GM23338 (cell line): ENCODE data around the gene SOS2. TPM values are rescaled to one million over a fixed set of nuclear protein-coding genes. Genes with fewer than 3 reads are reported as not detected.

Experiments used
- ATAC-seq: fragments of 200-7000 bp; cut with Tn5 transposase; 3 replicates; pipeline ENCODE4 v1.9.1; 2020
- DNase-seq: peaks from one replicate; pipeline ENCODE4 v3.0.0-alpha.2; 2015; ENCODE audit warnings: low spot score
- H2AFZ ChIP-seq: fragments of 200-600 bp; sonication (generic); 2 replicates; pipeline ENCODE4 v1.8.0; 2016; ENCODE audit warnings: antibody characterized with exemption, mild to moderate bottlenecking, moderate library complexity
- H3F3A ChIP-seq: fragments of 200-600 bp; sonication (generic); replicated peaks from 2 replicates; pipeline ENCODE4 v1.8.0; 2017; ENCODE audit warnings: antibody characterized with exemption, mixed run types, low read depth
- H3K27ac ChIP-seq: fragments of 200-600 bp; sonication (generic); 2 replicates; pipeline ENCODE4 v1.6.1; 2016; ENCODE audit warnings: low read depth
- H3K27me3 ChIP-seq: fragments of 200-600 bp; sonication (generic); 2 replicates; pipeline ENCODE4 v1.8.0; 2016; ENCODE audit warnings: mild to moderate bottlenecking, mixed run types, moderate library complexity; ENCODE audit not compliant: insufficient read depth
- H3K36me3 ChIP-seq: fragments of 200-600 bp; sonication (generic); 2 replicates; pipeline ENCODE4 v1.8.0; 2016; ENCODE audit warnings: mild to moderate bottlenecking; ENCODE audit not compliant: insufficient read depth
- H3K4me1 ChIP-seq: fragments of 200-600 bp; sonication (generic); 2 replicates; pipeline ENCODE4 v1.8.0; 2016; ENCODE audit warnings: mild to moderate bottlenecking, moderate library complexity; ENCODE audit not compliant: insufficient read depth
- H3K4me2 ChIP-seq: fragments of 200-600 bp; sonication (generic); 2 replicates; pipeline ENCODE4 v1.7.1; 2017; ENCODE audit warnings: mixed run types
- H3K4me3 ChIP-seq: fragments of 200-600 bp; sonication (generic); 2 replicates; pipeline ENCODE4 v1.6.1; 2016; ENCODE audit warnings: mixed run types
- H3K79me2 ChIP-seq: fragments of 200-600 bp; sonication (generic); replicated peaks from 2 replicates; pipeline ENCODE4 v1.8.0; 2017; ENCODE audit warnings: mild to moderate bottlenecking; ENCODE audit not compliant: insufficient read depth
- H3K9me2 ChIP-seq: fragments of 200-600 bp; sonication (generic); 2 replicates; pipeline ENCODE4 v1.8.0; 2017; ENCODE audit not compliant: insufficient read depth
- H4K20me1 ChIP-seq: fragments of 200-600 bp; sonication (generic); replicated peaks from 2 replicates; pipeline ENCODE4 v1.8.0; 2017; ENCODE audit warnings: mild to moderate bottlenecking; ENCODE audit not compliant: insufficient read depth
- H3K27ac Mint-ChIP-seq: 2 replicates; pipeline ENCODE4 v1.8.0; 2020; ENCODE audit warnings: inconsistent platforms, mild to moderate bottlenecking, moderate library complexity, mixed read lengths
- H3K27me3 Mint-ChIP-seq: 3 replicates; pipeline ENCODE4 v1.8.0; 2022; ENCODE audit warnings: low read depth, mild to moderate bottlenecking, moderate library complexity, mixed read lengths, inconsistent platforms; ENCODE audit not compliant: insufficient read depth, poor library complexity
- H3K36me3 Mint-ChIP-seq: 3 replicates; pipeline ENCODE4 v1.8.0; 2021; ENCODE audit warnings: low read depth, mild to moderate bottlenecking, inconsistent platforms, moderate library complexity, mixed read lengths
- H3K4me1 Mint-ChIP-seq: 3 replicates; pipeline ENCODE4 v1.8.0; 2020; ENCODE audit warnings: mild to moderate bottlenecking, inconsistent platforms, mixed read lengths
- H3K4me3 Mint-ChIP-seq: 3 replicates; pipeline ENCODE4 v1.8.0; 2021; ENCODE audit warnings: moderate library complexity, mild to moderate bottlenecking, inconsistent platforms, mixed read lengths
- H3K9me3 Mint-ChIP-seq: 3 replicates; pipeline ENCODE4 v1.8.0; 2020; ENCODE audit warnings: moderate library complexity, mild to moderate bottlenecking, inconsistent platforms, mixed read lengths
- CREB1 ChIP-seq: fragments of 250-450 bp; sonication (Bioruptor Pico); IDR thresholded peaks from 2 replicates; pipeline ENCODE4 v1.5.0; 2020; ENCODE audit warnings: low read depth, mild to moderate bottlenecking, moderate library complexity
- EZH2 ChIP-seq: fragments of 200-600 bp; sonication (generic); IDR thresholded peaks from one replicate; pipeline ENCODE4 v1.8.0; 2017; ENCODE audit warnings: antibody characterized with exemption, mild to moderate bottlenecking, low read depth; ENCODE audit not compliant: unreplicated experiment
- EZH2phosphoT487 ChIP-seq: fragments of 200-600 bp; sonication (generic); IDR thresholded peaks from one replicate; pipeline ENCODE4 v1.8.1; 2018; ENCODE audit warnings: antibody characterized with exemption; ENCODE audit not compliant: unreplicated experiment
- JUNB ChIP-seq: IDR thresholded peaks from one replicate; pipeline ENCODE4 v1.6.1; 2016; ENCODE audit warnings: antibody characterized with exemption; ENCODE audit not compliant: unreplicated experiment
- NANOG ChIP-seq: IDR thresholded peaks from 2 replicates; pipeline ENCODE4 v1.6.1; 2016; ENCODE audit warnings: antibody characterized with exemption, borderline replicate concordance
- POLR2AphosphoS5 ChIP-seq: IDR thresholded peaks from 2 replicates; pipeline ENCODE4 v1.6.1; 2016; ENCODE audit warnings: antibody characterized with exemption, low read depth
- STAT1 ChIP-seq: IDR thresholded peaks from one replicate; pipeline ENCODE4 v1.6.1; 2016; ENCODE audit warnings: antibody characterized with exemption; ENCODE audit not compliant: unreplicated experiment
- ZNF114 ChIP-seq: fragments of 250-450 bp; sonication (Bioruptor Pico); IDR thresholded peaks from 2 replicates; pipeline ENCODE4 v1.5.0; 2020; ENCODE audit warnings: mild to moderate bottlenecking, moderate library complexity
- ZNF331 ChIP-seq: fragments of 250-450 bp; sonication (Bioruptor Pico); IDR thresholded peaks from 2 replicates; pipeline ENCODE4 v1.5.0; 2020; ENCODE audit warnings: low read depth, mild to moderate bottlenecking, moderate library complexity
- polyA plus RNA-seq: library from polyadenylated mRNA; unstranded; fragments of >200 nt; fragmentation: Nextera tagmentation; extraction: Ambion mirVana; gene quantifications from 2 replicates; pipeline ENCODE4 v1.2.1, GENCODE V29; 2016
- total RNA-seq: library from RNA; depleted of rRNA; stranded (reverse); fragments of >200 nt; shearing (Covaris generic); gene quantifications from 2 replicates; pipeline ENCODE4 v1.2.3, GENCODE V29; 2014
- TF ChIP-seq, protein P1 (sequence below): fragments of 250-450 bp; sonication (Bioruptor Pico); IDR thresholded peaks from 2 replicates; pipeline ENCODE4 v1.5.0; 2020; ENCODE audit warnings: mild to moderate bottlenecking, moderate library complexity
- TF ChIP-seq, protein P2 (sequence below): IDR thresholded peaks from 2 replicates; pipeline ENCODE4 v1.6.1; 2016; ENCODE audit warnings: antibody characterized with exemption
- TF ChIP-seq, protein P3 (sequence below): IDR thresholded peaks from one replicate; pipeline ENCODE4 v1.6.1; 2018; ENCODE audit warnings: antibody characterized with exemption; ENCODE audit not compliant: unreplicated experiment
- TF ChIP-seq, protein P4 (sequence below), 2 experiments: fragments of 200-600 bp in 1 of 2; sonication (generic) in 1 of 2; conservative IDR thresholded peaks; 2 replicates each; pipeline versions ENCODE4 v1.5.1 to v1.6.1; 2016 to 2017; ENCODE audit warnings: antibody characterized with exemption in 2 of 2, low read depth in 2 of 2, mild to moderate bottlenecking in 2 of 2, moderate library complexity in 1 of 2

Gene SOS2
- total and polyA plus RNA-seq, 2 experiments from 2014 or later: 3.5 to 11.4 TPM

DNA sequence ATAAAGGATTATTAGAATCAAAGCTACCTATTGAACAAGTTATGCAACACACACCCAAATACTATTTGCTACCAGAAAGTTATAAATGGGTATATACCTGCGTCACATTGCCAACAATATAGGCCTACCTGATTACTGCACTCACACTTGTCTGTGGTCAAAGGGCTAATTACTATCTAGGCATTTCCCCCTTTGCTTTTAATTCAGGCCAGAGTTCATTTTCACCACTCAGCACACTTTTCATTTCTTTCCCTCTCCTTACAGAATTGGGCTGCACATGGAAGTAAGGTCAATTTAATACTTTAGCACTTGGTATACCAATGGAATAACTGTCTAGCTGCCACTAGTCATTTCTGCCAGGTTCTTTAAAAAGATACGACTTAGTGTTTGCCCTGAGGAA lies 1.7 kb downstream of the SOS2 start:
- no peak for DNase-seq
- Histone ChIP-seq H2AFZ (no peak overlapping the region), H3K4me1 (peaks cover 24% of the 10 kb centered on the region), H3K27ac (no peak overlapping the region), H3K36me3 (no peaks in the 10 kb centered on the region), H3K4me3 (peak overlapping the region; percentile 79), H4K20me1 (peaks cover 4% of the 10 kb centered on the region; the same call in 1 of the 2 replicates), H3K9me2 (no peaks in the 10 kb centered on the region), H3K79me2 (peaks cover 58% of the 10 kb centered on the region), H3F3A (0 out of 2 replicates have a peak, but pooled peaks cover 6% of the 10 kb centered on the region), H3K4me2 (peak overlapping the region; percentile 88), H3K27me3 (no peaks in the 10 kb centered on the region; the same call in 1 of the 2 replicates)
- no peak for TF ChIP-seq STAT1
- TF ChIP-seq JUNB: no peak
- TF ChIP-seq, protein P1, sequence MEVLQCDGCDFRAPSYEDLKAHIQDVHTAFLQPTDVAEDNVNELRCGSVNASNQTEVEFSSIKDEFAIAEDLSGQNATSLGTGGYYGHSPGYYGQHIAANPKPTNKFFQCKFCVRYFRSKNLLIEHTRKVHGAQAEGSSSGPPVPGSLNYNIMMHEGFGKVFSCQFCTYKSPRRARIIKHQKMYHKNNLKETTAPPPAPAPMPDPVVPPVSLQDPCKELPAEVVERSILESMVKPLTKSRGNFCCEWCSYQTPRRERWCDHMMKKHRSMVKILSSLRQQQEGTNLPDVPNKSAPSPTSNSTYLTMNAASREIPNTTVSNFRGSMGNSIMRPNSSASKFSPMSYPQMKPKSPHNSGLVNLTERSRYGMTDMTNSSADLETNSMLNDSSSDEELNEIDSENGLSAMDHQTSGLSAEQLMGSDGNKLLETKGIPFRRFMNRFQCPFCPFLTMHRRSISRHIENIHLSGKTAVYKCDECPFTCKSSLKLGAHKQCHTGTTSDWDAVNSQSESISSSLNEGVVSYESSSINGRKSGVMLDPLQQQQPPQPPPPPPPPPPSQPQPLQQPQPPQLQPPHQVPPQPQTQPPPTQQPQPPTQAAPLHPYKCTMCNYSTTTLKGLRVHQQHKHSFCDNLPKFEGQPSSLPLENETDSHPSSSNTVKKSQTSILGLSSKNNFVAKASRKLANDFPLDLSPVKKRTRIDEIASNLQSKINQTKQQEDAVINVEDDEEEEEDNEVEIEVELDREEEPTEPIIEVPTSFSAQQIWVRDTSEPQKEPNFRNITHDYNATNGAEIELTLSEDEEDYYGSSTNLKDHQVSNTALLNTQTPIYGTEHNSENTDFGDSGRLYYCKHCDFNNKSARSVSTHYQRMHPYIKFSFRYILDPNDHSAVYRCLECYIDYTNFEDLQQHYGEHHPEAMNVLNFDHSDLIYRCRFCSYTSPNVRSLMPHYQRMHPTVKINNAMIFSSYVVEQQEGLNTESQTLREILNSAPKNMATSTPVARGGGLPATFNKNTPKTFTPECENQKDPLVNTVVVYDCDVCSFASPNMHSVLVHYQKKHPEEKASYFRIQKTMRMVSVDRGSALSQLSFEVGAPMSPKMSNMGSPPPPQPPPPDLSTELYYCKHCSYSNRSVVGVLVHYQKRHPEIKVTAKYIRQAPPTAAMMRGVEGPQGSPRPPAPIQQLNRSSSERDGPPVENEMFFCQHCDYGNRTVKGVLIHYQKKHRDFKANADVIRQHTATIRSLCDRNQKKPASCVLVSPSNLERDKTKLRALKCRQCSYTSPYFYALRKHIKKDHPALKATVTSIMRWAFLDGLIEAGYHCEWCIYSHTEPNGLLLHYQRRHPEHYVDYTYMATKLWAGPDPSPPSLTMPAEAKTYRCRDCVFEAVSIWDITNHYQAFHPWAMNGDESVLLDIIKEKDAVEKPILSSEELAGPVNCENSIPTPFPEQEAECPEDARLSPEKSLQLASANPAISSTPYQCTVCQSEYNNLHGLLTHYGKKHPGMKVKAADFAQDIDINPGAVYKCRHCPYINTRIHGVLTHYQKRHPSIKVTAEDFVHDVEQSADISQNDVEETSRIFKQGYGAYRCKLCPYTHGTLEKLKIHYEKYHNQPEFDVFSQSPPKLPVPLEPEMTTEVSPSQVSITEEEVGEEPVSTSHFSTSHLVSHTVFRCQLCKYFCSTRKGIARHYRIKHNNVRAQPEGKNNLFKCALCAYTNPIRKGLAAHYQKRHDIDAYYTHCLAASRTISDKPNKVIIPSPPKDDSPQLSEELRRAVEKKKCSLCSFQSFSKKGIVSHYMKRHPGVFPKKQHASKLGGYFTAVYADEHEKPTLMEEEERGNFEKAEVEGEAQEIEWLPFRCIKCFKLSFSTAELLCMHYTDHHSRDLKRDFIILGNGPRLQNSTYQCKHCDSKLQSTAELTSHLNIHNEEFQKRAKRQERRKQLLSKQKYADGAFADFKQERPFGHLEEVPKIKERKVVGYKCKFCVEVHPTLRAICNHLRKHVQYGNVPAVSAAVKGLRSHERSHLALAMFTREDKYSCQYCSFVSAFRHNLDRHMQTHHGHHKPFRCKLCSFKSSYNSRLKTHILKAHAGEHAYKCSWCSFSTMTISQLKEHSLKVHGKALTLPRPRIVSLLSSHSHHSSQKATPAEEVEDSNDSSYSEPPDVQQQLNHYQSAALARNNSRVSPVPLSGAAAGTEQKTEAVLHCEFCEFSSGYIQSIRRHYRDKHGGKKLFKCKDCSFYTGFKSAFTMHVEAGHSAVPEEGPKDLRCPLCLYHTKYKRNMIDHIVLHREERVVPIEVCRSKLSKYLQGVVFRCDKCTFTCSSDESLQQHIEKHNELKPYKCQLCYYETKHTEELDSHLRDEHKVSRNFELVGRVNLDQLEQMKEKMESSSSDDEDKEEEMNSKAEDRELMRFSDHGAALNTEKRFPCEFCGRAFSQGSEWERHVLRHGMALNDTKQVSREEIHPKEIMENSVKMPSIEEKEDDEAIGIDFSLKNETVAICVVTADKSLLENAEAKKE (CRISPR knock-in tag): no peak
- TF ChIP-seq, protein P2, sequence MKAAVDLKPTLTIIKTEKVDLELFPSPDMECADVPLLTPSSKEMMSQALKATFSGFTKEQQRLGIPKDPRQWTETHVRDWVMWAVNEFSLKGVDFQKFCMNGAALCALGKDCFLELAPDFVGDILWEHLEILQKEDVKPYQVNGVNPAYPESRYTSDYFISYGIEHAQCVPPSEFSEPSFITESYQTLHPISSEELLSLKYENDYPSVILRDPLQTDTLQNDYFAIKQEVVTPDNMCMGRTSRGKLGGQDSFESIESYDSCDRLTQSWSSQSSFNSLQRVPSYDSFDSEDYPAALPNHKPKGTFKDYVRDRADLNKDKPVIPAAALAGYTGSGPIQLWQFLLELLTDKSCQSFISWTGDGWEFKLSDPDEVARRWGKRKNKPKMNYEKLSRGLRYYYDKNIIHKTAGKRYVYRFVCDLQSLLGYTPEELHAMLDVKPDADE: no peak
- TF ChIP-seq EZH2phosphoT487: no peak
- no peak for TF ChIP-seq EZH2
- TF ChIP-seq POLR2AphosphoS5: no peak
- no peak for TF ChIP-seq NANOG
- no peak for TF ChIP-seq CREB1 (CRISPR knock-in tag)
- TF ChIP-seq, protein P3, sequence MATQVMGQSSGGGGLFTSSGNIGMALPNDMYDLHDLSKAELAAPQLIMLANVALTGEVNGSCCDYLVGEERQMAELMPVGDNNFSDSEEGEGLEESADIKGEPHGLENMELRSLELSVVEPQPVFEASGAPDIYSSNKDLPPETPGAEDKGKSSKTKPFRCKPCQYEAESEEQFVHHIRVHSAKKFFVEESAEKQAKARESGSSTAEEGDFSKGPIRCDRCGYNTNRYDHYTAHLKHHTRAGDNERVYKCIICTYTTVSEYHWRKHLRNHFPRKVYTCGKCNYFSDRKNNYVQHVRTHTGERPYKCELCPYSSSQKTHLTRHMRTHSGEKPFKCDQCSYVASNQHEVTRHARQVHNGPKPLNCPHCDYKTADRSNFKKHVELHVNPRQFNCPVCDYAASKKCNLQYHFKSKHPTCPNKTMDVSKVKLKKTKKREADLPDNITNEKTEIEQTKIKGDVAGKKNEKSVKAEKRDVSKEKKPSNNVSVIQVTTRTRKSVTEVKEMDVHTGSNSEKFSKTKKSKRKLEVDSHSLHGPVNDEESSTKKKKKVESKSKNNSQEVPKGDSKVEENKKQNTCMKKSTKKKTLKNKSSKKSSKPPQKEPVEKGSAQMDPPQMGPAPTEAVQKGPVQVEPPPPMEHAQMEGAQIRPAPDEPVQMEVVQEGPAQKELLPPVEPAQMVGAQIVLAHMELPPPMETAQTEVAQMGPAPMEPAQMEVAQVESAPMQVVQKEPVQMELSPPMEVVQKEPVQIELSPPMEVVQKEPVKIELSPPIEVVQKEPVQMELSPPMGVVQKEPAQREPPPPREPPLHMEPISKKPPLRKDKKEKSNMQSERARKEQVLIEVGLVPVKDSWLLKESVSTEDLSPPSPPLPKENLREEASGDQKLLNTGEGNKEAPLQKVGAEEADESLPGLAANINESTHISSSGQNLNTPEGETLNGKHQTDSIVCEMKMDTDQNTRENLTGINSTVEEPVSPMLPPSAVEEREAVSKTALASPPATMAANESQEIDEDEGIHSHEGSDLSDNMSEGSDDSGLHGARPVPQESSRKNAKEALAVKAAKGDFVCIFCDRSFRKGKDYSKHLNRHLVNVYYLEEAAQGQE: no peak
- TF ChIP-seq ZNF114 (CRISPR knock-in tag): no peak
- TF ChIP-seq, protein P4, sequence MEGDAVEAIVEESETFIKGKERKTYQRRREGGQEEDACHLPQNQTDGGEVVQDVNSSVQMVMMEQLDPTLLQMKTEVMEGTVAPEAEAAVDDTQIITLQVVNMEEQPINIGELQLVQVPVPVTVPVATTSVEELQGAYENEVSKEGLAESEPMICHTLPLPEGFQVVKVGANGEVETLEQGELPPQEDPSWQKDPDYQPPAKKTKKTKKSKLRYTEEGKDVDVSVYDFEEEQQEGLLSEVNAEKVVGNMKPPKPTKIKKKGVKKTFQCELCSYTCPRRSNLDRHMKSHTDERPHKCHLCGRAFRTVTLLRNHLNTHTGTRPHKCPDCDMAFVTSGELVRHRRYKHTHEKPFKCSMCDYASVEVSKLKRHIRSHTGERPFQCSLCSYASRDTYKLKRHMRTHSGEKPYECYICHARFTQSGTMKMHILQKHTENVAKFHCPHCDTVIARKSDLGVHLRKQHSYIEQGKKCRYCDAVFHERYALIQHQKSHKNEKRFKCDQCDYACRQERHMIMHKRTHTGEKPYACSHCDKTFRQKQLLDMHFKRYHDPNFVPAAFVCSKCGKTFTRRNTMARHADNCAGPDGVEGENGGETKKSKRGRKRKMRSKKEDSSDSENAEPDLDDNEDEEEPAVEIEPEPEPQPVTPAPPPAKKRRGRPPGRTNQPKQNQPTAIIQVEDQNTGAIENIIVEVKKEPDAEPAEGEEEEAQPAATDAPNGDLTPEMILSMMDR (conservative IDR thresholded peaks at IDR 0.05; ENCODE audit: low read depth in 2 of 2): no peak
- no peak for TF ChIP-seq ZNF331 (CRISPR knock-in tag)
- H3K27ac Mint-ChIP-seq: no peak overlapping the region
- peaks cover 11% of the 10 kb centered on the region; the same call in 2 of the 3 replicates for H3K36me3 Mint-ChIP-seq
- H3K4me3 Mint-ChIP-seq: peak overlapping the region; percentile 34
- peaks cover 4% of the 10 kb centered on the region for H3K27me3 Mint-ChIP-seq
- ATAC-seq: no peak
- H3K9me3 Mint-ChIP-seq: no peaks in the 10 kb centered on the region; the same call in 2 of the 3 replicates
- H3K4me1 Mint-ChIP-seq: peaks cover 29% of the 10 kb centered on the region
